ENCODE data around the gene UPP2. TPM values are rescaled to one million over a fixed set of nuclear protein-coding genes. Genes with fewer than 3 reads are reported as not detected.

UPP2 gene
- total and polyA plus RNA-seq, 2 of the 8 experiments (the other 6 are each of a cell fraction or from before 2014, with no cell fraction given), result not detected

DNA sequence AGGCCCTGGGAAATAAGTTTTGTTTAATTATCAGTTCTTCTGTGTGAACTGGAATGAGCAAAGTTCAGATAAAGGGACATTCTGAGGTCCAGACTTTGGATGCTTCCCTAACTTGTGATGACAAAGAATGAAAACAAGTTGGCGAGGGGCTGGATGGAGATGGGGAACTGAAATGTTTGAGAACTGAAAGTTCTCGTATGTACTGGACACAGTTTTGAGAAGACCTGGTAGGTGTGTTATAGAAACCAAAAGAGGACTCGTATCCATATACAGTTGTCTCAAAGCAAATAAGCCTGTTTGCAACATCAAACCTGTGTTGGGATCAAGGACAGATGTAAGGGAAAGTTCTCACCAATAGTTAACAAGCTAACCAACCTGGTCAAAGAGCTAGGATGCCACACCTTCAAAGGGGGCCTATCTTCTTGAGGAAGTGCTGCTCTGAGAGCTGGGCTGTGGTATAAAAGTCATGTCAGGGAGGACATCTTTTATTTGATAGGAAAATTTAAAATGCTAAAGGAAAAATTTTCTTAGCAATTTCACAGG, at the start of gene UPP2 (continued):
- TF ChIP-seq, protein P1, sequence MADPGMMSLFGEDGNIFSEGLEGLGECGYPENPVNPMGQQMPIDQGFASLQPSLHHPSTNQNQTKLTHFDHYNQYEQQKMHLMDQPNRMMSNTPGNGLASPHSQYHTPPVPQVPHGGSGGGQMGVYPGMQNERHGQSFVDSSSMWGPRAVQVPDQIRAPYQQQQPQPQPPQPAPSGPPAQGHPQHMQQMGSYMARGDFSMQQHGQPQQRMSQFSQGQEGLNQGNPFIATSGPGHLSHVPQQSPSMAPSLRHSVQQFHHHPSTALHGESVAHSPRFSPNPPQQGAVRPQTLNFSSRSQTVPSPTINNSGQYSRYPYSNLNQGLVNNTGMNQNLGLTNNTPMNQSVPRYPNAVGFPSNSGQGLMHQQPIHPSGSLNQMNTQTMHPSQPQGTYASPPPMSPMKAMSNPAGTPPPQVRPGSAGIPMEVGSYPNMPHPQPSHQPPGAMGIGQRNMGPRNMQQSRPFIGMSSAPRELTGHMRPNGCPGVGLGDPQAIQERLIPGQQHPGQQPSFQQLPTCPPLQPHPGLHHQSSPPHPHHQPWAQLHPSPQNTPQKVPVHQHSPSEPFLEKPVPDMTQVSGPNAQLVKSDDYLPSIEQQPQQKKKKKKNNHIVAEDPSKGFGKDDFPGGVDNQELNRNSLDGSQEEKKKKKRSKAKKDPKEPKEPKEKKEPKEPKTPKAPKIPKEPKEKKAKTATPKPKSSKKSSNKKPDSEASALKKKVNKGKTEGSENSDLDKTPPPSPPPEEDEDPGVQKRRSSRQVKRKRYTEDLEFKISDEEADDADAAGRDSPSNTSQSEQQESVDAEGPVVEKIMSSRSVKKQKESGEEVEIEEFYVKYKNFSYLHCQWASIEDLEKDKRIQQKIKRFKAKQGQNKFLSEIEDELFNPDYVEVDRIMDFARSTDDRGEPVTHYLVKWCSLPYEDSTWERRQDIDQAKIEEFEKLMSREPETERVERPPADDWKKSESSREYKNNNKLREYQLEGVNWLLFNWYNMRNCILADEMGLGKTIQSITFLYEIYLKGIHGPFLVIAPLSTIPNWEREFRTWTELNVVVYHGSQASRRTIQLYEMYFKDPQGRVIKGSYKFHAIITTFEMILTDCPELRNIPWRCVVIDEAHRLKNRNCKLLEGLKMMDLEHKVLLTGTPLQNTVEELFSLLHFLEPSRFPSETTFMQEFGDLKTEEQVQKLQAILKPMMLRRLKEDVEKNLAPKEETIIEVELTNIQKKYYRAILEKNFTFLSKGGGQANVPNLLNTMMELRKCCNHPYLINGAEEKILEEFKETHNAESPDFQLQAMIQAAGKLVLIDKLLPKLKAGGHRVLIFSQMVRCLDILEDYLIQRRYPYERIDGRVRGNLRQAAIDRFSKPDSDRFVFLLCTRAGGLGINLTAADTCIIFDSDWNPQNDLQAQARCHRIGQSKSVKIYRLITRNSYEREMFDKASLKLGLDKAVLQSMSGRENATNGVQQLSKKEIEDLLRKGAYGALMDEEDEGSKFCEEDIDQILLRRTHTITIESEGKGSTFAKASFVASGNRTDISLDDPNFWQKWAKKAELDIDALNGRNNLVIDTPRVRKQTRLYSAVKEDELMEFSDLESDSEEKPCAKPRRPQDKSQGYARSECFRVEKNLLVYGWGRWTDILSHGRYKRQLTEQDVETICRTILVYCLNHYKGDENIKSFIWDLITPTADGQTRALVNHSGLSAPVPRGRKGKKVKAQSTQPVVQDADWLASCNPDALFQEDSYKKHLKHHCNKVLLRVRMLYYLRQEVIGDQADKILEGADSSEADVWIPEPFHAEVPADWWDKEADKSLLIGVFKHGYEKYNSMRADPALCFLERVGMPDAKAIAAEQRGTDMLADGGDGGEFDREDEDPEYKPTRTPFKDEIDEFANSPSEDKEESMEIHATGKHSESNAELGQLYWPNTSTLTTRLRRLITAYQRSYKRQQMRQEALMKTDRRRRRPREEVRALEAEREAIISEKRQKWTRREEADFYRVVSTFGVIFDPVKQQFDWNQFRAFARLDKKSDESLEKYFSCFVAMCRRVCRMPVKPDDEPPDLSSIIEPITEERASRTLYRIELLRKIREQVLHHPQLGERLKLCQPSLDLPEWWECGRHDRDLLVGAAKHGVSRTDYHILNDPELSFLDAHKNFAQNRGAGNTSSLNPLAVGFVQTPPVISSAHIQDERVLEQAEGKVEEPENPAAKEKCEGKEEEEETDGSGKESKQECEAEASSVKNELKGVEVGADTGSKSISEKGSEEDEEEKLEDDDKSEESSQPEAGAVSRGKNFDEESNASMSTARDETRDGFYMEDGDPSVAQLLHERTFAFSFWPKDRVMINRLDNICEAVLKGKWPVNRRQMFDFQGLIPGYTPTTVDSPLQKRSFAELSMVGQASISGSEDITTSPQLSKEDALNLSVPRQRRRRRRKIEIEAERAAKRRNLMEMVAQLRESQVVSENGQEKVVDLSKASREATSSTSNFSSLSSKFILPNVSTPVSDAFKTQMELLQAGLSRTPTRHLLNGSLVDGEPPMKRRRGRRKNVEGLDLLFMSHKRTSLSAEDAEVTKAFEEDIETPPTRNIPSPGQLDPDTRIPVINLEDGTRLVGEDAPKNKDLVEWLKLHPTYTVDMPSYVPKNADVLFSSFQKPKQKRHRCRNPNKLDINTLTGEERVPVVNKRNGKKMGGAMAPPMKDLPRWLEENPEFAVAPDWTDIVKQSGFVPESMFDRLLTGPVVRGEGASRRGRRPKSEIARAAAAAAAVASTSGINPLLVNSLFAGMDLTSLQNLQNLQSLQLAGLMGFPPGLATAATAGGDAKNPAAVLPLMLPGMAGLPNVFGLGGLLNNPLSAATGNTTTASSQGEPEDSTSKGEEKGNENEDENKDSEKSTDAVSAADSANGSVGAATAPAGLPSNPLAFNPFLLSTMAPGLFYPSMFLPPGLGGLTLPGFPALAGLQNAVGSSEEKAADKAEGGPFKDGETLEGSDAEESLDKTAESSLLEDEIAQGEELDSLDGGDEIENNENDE (IDR thresholded peaks at IDR 0.05; ENCODE audit: insufficient replicate concordance, low read length), result no peak
- TF ChIP-seq TEAD4 (IDR thresholded peaks at IDR 0.05; ENCODE audit: low read depth, low read length) (no peak), POLR2AphosphoS5 (IDR thresholded peaks at IDR 0.05; ENCODE audit: low read depth, low read length) (no peak), TAF1 (IDR thresholded peaks at IDR 0.05; ENCODE audit: low read depth, low read length) (no peak), TBP (IDR thresholded peaks at IDR 0.05; ENCODE audit: low read depth, low read length) (no peak), SIX5 (IDR thresholded peaks at IDR 0.05; ENCODE audit: low read depth, low read length) (no peak), HDAC2 (IDR thresholded peaks at IDR 0.05; ENCODE audit: borderline replicate concordance in 1 of 2, low read depth in 2 of 2, low read length in 2 of 2) (no peak), SAP30 (IDR thresholded peaks at IDR 0.05; ENCODE audit: insufficient read depth, insufficient replicate concordance, low read length) (no peak), KDM5A (IDR thresholded peaks at IDR 0.05; ENCODE audit: low read length) (no peak), SIRT6 (IDR thresholded peaks at IDR 0.05; ENCODE audit: low read length) (no peak), SP2 (IDR thresholded peaks at IDR 0.05; ENCODE audit: low read length) (no peak), CEBPB (IDR thresholded peaks at IDR 0.05; ENCODE audit: low read depth, low read length) (no peak), GTF2F1 (IDR thresholded peaks at IDR 0.05; ENCODE audit: borderline replicate concordance, low read depth, low read length) (no peak)
